H1 (cell line): ENCODE results near the gene PDE5A. TPM values are rescaled to one million over a fixed set of nuclear protein-coding genes. Genes with fewer than 3 reads are reported as not detected.

Experiments used
- CHD1 ChIP-seq: IDR thresholded peaks from 2 replicates; pipeline ENCODE4 v1.6.1; 2012; ENCODE audit warnings: low read depth, low read length, improper control_type of control experiment
- CREB1 ChIP-seq: IDR thresholded peaks from 2 replicates; pipeline ENCODE4 v1.6.1; 2012; ENCODE audit warnings: inconsistent platforms
- NRF1 ChIP-seq: IDR thresholded peaks from 2 replicates; pipeline ENCODE4 v1.6.1; 2011; ENCODE audit warnings: mild to moderate bottlenecking, low read depth, low read length, improper control_type of control experiment
- POLR2AphosphoS5 ChIP-seq: IDR thresholded peaks from 2 replicates; pipeline ENCODE4 v1.6.1; 2011; ENCODE audit warnings: low read depth, low read length
- polyA plus RNA-seq, 7 experiments: library from polyadenylated mRNA; depleted of rRNA in 3 of 7; stranded (reverse) in 5 of 7; unstranded in 2 of 7; fragments of >200 nt in 5 of 7; fragments of 200-250 nt in 2 of 7; gene quantifications; 1 replicate in 5 of 7; 2 replicates in 1 of 7; 4 replicates in 1 of 7; pipeline versions ENCODE4 v1.2.1 to v1.2.3, GENCODE V29; 2011 to 2013; ENCODE audit warnings: missing spikeins in 2 of 7, mixed read lengths in 2 of 7
- total RNA-seq: library from RNA; stranded (reverse); fragmentation: NEBNext Ultra II Directional; extraction: Animal tissue kit (Norgen Biotek cat#: 25700); gene quantifications from 2 replicates; pipeline ENCODE4 v1.2.1, GENCODE V29; 2021
- TF ChIP-seq, protein P1 (sequence below): IDR thresholded peaks from 2 replicates; pipeline ENCODE4 v1.6.1; 2011; ENCODE audit warnings: low read length, improper control_type of control experiment

Gene PDE5A
- total and polyA plus RNA-seq, 2 of the 8 experiments (the other 6 are each of a cell fraction or from before 2014, with no cell fraction given) = 5.6 to 32.4 TPM

DNA sequence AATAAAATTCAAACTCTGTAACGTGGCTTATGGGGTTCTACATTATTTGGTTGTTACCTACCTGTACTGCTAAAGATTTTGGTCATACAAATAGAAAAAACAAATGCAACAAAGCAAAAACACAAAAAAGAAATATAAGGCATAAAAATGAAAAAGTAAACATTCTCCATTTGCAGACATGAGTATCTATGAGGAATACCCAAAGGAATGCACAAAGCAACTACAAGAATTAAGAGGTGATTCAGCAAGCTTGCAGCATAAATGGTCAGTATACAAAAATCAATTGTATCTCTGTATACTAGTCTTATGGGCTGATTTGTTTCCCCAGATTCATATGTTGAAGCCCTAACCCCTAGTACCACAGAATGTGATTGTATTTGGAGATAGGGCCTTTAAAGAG, 3.6 kb upstream of the PDE5A start (continued):
- TF ChIP-seq, protein P1, sequence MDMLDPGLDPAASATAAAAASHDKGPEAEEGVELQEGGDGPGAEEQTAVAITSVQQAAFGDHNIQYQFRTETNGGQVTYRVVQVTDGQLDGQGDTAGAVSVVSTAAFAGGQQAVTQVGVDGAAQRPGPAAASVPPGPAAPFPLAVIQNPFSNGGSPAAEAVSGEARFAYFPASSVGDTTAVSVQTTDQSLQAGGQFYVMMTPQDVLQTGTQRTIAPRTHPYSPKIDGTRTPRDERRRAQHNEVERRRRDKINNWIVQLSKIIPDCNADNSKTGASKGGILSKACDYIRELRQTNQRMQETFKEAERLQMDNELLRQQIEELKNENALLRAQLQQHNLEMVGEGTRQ = no peak
- TF ChIP-seq CHD1 = no peak
- TF ChIP-seq POLR2AphosphoS5 = no peak
- TF ChIP-seq CREB1 = no peak
- TF ChIP-seq NRF1 = no peak
